ENCODE results near the gene NFIA. TPM values are rescaled to one million over a fixed set of nuclear protein-coding genes. Genes with fewer than 3 reads are reported as not detected.

The NFIA gene
- total RNA-seq, 3 donors from 2014 or later = 2.7 to 6.9 (median 5.8) TPM

DNA sequence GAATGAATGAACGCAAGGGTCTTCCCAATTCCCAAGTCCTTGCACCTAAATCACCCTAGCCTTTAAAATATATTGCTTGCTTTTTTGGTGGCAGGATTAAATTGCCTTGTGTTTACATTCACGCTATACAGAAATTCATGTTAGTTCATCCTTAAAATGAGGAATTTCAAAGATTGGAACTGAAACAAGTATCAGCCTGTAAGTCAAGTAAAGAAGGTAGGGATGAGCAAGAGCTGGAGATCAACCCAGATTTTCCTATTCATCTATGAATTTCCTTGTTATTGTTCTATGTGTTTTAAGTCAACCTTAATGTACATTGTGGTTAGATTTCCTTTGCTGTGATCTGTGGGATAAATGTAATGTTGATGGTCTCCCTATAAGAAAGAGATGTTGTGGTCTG lies 248.2 kb downstream of the NFIA start:
- H3K36me3 Mint-ChIP-seq (ENCODE audit: insufficient read depth) = peaks cover 3% of the 10 kb centered on the region
- H3K27me3 Mint-ChIP-seq (ENCODE audit: low read depth) = no peaks in the 10 kb centered on the region
- peaks cover 12% of the 10 kb centered on the region for H3K4me1 Mint-ChIP-seq (ENCODE audit: low read depth)
- DNase-seq (no peak), ATAC-seq (no peak)
- H3K4me3 Mint-ChIP-seq = no peak overlapping the region
- peaks cover 5% of the 10 kb centered on the region for H3K9me3 Mint-ChIP-seq

DNA sequence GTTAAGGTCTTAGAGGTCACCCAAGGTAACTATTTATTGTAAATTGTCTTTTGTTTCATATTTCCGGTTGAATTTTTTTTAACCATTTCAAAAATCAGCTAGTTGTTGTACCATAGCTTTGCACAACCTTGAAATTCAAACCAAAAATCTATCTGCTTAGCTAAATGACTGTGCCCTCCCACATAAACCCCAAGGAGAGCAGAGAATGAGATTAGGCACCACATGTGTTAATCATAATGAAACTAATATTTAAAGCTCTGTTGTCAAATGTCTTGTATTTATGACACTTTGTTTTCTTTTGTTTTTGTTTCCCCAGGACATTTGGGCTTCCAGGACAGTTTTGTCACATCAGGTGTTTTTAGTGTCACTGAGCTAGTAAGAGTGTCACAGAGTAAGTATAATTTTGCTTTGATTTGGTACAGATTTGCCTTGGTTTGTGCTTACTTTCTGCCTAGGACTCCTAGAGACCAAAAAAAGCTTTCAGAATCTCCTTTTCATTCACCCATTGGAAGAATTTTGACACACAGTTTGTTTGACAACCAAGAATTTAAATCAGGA lies 249.9 kb downstream of the NFIA start:
- Mint-ChIP-seq H3K9me3 (peaks cover 4% of the 10 kb centered on the region), H3K4me1 (ENCODE audit: low read depth) (peaks cover 12% of the 10 kb centered on the region), H3K36me3 (ENCODE audit: insufficient read depth) (peaks cover 3% of the 10 kb centered on the region), H3K27me3 (ENCODE audit: low read depth) (no peaks in the 10 kb centered on the region), H3K4me3 (no peak overlapping the region)
- DNase-seq (no peak), ATAC-seq (peak; percentile 90 to 92)

DNA sequence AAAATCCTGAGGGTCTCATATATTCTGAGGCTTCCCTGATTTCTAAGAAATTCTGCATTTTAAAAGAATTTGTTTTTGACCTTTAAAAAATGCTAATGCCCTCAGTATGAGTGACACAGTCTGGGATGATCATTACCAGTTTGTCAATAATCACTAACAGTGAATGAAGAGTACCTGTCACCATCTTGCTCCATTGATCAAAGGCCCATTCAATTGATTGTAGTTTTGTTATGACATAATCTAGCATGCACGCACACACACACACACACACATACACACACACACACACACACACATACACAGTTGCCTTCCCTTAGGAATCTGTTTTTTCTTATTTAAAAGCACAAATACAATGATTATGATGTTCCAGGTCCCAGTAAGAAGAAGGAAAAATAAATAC lies 250.4 kb downstream of the NFIA start:
- no peak overlapping the region for H3K4me3 Mint-ChIP-seq
- no peaks in the 10 kb centered on the region for H3K27me3 Mint-ChIP-seq (ENCODE audit: low read depth)
- H3K36me3 Mint-ChIP-seq (ENCODE audit: insufficient read depth) = peaks cover 3% of the 10 kb centered on the region
- H3K9me3 Mint-ChIP-seq = no peaks in the 10 kb centered on the region
- H3K4me1 Mint-ChIP-seq (ENCODE audit: low read depth) = peaks cover 12% of the 10 kb centered on the region
- DNase-seq = no peak
- no peak for ATAC-seq

DNA sequence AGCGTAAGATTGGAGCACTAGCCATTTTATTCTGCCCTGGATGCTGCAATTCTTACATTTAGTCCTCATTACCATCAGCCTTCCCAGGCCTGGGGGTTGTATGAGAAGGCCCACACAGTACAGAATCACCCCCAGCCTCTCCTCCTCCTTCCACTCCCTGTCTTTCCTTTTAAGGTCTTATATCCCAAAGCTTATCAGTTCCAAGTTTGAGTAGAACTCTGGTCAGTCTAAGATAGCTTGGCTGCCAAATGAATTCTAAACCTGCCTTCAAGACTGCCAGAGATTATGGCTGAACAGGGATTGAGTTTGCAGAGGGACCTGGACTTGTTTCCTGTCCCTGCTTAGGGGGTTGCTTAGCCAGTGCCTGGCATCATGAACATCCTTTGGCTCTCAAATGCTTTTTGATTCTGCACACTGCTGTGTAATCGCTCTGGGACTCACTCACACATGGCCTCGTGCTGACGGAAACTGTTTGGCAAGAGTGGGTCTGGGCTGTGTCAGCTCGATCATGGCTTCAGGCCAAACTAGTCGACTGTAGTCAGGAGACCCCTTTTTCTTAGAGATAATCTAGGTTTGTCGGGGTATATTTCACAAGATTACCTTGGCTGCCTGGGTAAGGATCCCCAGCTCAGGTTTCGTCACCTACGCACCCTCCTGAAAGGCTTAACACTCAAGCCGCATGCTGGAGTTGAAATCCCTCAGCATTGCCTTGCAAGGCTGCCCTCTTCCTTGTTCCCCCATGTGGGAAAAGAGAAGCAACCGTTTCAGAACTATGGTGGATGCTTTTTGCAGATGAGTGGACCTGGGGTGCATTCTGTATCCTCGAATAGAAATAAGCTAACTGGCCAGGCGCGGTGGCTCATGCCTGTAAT lies 252.6 kb downstream of the NFIA start:
- no peaks in the 10 kb centered on the region for H3K27me3 Mint-ChIP-seq (ENCODE audit: low read depth)
- ATAC-seq = no peak
- H3K36me3 Mint-ChIP-seq (ENCODE audit: insufficient read depth) = peaks cover 3% of the 10 kb centered on the region
- H3K4me1 Mint-ChIP-seq (ENCODE audit: low read depth) = peaks cover 12% of the 10 kb centered on the region
- no peak for DNase-seq
- no peak overlapping the region for H3K4me3 Mint-ChIP-seq
- H3K9me3 Mint-ChIP-seq = no peaks in the 10 kb centered on the region

DNA sequence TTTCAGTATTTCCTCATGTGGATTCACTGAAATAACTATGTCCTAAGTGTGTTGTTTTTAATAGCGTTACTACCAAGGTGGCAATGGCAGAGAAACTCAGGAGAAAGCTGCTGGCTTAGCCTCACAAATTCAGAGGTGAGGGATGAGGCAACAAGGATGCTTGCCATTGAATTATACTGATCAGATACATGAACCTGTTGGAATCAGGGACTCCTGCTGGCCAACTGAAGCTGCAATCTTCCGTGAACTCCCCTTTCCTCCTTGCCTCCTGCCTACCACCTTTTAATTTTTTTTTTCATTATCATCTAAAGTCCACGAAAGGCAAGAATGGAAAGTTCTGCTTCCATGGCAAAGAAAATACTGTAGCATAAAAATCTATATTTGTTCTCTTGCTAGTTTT lies 254.7 kb downstream of the NFIA start:
- no peak for ATAC-seq
- Mint-ChIP-seq H3K4me3 (no peak overlapping the region), H3K9me3 (no peaks in the 10 kb centered on the region), H3K4me1 (ENCODE audit: low read depth) (peaks cover 8% of the 10 kb centered on the region), H3K36me3 (ENCODE audit: insufficient read depth) (peaks cover 3% of the 10 kb centered on the region), H3K27me3 (ENCODE audit: low read depth) (no peaks in the 10 kb centered on the region)
- no peak for DNase-seq

DNA sequence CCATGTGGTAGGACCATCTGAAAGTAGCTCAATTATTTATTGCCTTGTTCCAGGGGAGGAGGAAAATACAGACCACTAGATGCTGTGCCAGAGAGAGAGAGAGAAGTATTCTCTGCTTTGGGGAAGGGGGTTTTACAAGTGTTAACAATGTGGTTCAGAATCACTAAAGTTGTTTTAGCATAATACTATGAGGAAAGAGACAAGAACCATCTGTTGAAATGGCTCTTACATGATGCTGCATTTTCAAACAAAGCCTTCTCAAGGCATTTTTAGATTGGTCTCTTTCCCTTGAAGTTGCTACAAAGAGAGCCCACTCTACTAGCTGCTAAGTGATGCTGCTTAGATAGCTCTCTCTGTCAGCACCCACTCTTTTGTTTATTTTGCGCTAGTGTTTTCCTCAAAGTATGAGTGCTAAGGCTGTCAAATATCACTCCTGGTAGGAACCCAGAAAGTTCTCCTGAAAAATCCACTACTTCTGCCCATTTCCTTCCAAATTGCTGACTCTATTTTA lies 255.1 kb downstream of the NFIA start:
- peaks cover 3% of the 10 kb centered on the region for H3K36me3 Mint-ChIP-seq (ENCODE audit: insufficient read depth)
- H3K4me3 Mint-ChIP-seq = no peak overlapping the region
- peaks cover 3% of the 10 kb centered on the region for H3K4me1 Mint-ChIP-seq (ENCODE audit: low read depth)
- H3K27me3 Mint-ChIP-seq (ENCODE audit: low read depth) = no peaks in the 10 kb centered on the region
- no peaks in the 10 kb centered on the region for H3K9me3 Mint-ChIP-seq
- no peak for ATAC-seq
- DNase-seq = no peak

DNA sequence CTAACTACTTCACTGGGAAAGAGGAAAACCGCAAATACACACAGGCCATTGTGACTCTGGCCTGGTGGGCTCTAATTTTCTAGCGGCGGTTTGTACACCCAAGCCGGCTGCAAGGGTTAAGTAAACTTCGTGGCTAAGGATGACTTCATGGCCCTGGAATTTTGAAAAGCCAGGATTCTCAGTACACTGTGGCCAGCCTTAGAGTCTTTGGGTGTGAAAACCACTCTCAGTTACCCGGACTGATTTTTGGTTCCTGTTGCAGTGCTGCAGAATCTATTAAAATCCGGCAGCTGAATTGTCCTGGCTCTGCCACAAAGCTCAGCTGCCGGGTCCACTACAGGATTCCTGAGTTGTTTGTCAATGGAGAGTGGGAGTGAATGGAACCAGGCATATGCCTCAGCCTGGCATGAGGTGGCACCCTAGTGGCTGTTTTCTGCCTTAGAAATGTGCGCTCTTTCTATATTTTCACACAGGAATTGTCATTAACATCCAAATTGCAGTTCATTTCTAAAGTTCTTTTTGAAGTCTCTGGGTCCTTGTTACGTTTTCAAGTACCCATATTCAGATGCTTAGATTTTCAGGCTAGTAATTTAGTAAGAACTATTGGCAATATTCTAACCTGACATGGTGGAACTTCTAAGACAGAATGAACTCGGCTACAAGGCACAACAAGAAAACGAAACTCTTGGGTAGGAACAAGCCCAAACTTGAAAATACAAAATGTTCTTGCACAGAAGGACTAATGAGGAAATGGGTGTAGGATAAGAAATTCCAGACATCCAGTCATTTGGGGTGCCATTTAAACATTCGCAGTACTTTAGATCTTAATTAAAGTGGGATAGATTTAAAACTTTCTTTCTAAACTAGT lies 255.9 kb downstream of the NFIA start:
- DNase-seq (no peak), ATAC-seq (no peak)
- Mint-ChIP-seq H3K9me3 (no peaks in the 10 kb centered on the region), H3K4me3 (no peak overlapping the region), H3K27me3 (ENCODE audit: low read depth) (no peaks in the 10 kb centered on the region), H3K36me3 (ENCODE audit: insufficient read depth) (peaks cover 3% of the 10 kb centered on the region), H3K4me1 (ENCODE audit: low read depth) (no peaks in the 10 kb centered on the region)

DNA sequence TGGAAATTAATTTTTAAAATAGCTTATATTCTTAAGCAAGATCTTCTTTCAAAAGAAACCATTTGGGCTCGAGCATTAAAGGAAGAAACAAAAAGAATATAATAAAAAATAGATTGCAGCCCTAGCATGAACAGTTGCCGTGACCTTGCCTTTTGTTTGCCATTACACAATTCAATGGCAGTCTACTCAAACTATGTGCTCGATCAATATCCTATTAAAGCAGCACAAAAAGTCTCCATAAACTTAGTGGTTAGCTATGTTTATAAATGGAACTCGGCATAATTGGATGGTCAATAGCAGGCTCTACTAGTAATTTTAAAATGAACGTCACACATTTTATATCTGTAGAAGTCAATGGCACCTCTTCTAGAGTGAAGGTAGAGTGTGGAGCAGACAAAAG lies 256.5 kb downstream of the NFIA start:
- DNase-seq (no peak), ATAC-seq (no peak)
- Mint-ChIP-seq H3K36me3 (ENCODE audit: insufficient read depth) (peaks cover 1% of the 10 kb centered on the region), H3K9me3 (no peaks in the 10 kb centered on the region), H3K4me1 (ENCODE audit: low read depth) (no peaks in the 10 kb centered on the region), H3K27me3 (ENCODE audit: low read depth) (no peaks in the 10 kb centered on the region), H3K4me3 (no peak overlapping the region)

DNA sequence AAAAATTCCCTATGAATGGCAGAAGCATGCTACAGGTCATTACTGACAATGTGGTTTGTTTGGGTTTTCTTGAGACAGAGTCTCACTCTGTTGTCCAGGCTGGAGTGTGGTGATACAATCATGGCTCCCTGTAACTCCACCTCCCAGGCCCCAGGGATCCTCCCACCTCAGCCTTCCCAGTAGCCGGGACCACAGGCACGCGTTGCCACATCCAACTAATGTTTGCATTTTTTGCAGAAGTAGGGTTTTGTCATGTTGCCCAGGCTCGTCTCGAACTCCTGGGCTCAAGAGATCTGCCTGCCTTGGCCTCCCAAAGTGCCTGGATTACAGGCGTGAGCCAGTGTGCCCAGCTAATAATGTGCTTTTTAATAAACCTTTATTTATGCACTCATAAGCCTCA lies 259.1 kb downstream of the NFIA start:
- H3K9me3 Mint-ChIP-seq = no peaks in the 10 kb centered on the region
- no peaks in the 10 kb centered on the region for H3K36me3 Mint-ChIP-seq (ENCODE audit: insufficient read depth)
- no peak for DNase-seq
- no peaks in the 10 kb centered on the region for H3K27me3 Mint-ChIP-seq (ENCODE audit: low read depth)
- no peak overlapping the region for H3K4me3 Mint-ChIP-seq
- H3K4me1 Mint-ChIP-seq (ENCODE audit: low read depth) = no peaks in the 10 kb centered on the region
- no peak for ATAC-seq

DNA sequence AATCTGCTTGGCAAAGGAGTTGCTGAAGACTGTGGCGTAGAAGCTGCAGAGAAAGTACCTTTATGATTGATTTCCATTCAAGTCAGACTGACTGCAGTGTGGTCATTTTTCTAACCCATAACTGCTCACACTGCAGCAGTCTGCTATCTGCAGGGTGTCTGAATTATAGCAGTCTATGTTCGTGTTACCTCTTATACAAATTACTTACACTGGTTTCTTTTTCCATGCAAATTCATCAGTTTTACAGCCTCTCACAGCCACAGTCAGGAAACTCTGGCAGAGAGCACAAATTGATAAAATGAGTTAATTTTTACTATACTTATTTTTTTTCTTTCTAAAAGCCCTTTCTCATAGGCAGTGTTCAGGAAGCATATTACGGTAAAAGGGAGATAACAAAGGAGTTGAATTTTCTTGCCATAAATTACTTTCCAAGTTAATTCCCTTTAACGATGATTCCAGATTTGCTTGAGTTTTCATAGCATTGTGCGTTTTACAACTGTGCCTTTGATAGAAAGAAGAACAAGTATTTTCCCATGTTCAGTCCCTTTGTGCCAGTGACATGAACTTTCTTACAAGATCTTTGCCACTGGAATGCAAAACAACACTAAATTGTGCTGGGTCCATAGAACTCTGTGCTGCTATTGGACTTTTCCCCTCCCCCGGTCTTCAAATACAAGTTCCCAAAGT lies 261.5 kb downstream of the NFIA start:
- no peak for DNase-seq
- no peaks in the 10 kb centered on the region for H3K9me3 Mint-ChIP-seq
- no peaks in the 10 kb centered on the region for H3K4me1 Mint-ChIP-seq (ENCODE audit: low read depth)
- H3K27me3 Mint-ChIP-seq (ENCODE audit: low read depth) = no peaks in the 10 kb centered on the region
- ATAC-seq = no peak
- peaks cover 3% of the 10 kb centered on the region for H3K36me3 Mint-ChIP-seq (ENCODE audit: insufficient read depth)
- no peak overlapping the region for H3K4me3 Mint-ChIP-seq

DNA sequence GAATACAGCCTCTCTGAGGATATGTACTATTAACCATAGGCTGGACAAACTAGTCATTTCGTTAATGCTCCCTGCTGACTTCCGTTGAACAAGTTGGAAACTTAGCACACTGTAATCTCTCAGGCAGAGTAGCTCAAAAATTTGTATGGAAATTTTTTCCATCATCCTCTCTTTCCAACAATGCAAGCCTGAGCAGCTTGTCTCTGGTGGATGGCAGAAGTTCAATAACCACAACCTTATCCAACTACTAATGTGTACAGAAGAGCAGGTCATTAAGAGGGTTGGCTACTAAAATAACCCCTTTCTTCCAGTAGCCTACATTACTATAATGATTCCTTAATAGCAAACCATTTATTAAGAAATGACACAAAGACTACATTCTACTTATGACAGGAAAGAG lies 262.3 kb downstream of the NFIA start:
- no peaks in the 10 kb centered on the region for H3K27me3 Mint-ChIP-seq (ENCODE audit: low read depth)
- no peaks in the 10 kb centered on the region for H3K4me1 Mint-ChIP-seq (ENCODE audit: low read depth)
- ATAC-seq (no peak), DNase-seq (no peak)
- no peak overlapping the region for H3K4me3 Mint-ChIP-seq
- peaks cover 3% of the 10 kb centered on the region for H3K36me3 Mint-ChIP-seq (ENCODE audit: insufficient read depth)
- no peaks in the 10 kb centered on the region for H3K9me3 Mint-ChIP-seq

DNA sequence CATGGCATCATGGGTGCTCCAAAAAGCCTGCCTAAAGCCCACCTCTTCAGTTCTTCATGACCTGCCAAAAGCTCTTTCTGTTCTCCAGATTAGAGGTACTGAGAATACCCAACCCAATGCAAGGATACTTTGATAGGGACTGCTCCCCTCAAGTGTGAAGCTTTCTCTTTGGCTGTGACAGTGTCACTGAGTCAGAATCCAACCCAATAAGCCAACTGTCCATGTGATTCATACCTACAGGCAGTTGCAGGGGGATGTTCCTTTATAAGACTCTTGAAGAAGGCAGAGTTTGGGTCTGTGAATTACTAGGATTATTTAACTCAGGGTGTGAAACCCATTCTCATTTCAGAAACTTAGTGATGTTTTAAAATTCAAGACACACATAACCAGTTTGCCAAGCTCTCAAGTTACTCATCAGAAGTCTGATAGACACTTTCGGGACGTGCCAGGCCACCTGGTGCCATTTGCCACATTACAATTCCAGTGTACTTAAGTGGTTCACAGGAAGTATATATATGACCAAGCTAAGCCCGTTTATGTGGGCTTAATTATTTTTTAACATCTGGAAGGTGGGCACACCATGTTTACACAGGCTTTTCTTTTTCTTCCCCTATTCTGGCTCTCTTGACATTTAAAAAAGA lies 265.8 kb downstream of the NFIA start:
- peak; percentile 57 to 72 for ATAC-seq
- Mint-ChIP-seq H3K4me3 (no peak overlapping the region), H3K4me1 (ENCODE audit: low read depth) (no peaks in the 10 kb centered on the region), H3K9me3 (no peaks in the 10 kb centered on the region), H3K27me3 (ENCODE audit: low read depth) (no peaks in the 10 kb centered on the region), H3K36me3 (ENCODE audit: insufficient read depth) (peaks cover 3% of the 10 kb centered on the region)
- no peak for DNase-seq

DNA sequence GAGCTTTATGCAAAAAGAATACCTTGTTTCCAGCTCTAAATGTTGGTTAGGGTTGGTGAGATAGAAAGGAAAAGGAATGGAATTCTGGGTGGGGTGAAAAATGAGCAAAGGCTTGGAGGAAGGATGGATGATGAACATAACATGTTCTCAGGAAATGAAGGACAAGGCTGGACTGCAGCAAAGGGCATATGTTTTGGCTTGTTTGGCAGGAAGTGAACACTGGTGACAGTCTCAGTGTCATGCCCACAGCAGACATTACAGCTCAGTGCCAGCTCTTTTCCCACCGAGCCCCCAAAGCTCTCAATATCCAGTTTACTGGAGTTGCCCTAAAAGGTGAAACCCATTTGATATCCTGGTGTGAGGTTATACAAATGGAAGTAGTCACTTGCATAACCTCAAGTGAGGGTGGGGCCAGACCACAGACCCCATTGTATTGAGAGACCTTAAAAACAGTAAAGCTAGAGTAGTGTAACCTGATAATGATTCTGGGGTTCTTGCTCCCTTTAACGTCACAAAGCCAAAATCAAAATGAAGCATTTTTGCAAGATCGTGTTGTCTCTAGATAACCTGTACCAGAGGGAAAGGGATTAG lies 270.6 kb downstream of the NFIA start:
- no peaks in the 10 kb centered on the region for H3K4me1 Mint-ChIP-seq (ENCODE audit: low read depth)
- no peak overlapping the region for H3K4me3 Mint-ChIP-seq
- ATAC-seq (no peak), DNase-seq (no peak)
- no peaks in the 10 kb centered on the region for H3K9me3 Mint-ChIP-seq
- no peaks in the 10 kb centered on the region for H3K27me3 Mint-ChIP-seq (ENCODE audit: low read depth)
- H3K36me3 Mint-ChIP-seq (ENCODE audit: insufficient read depth) = peaks cover 2% of the 10 kb centered on the region

Measured in activated T-cell treated with anti-CD3 and anti-CD28 coated beads, Interleukin-2, amount 50 U/mL, for 4 hours (primary cell).